ENCODE results near the gene P2RX4.
A peak's percentile ranks its signal among the peaks of the same experiment; 100 is the strongest.
"Not testable (repeated sequence)": the region's sequence is repeated elsewhere in the genome, so short reads cannot be mapped to it uniquely, and the experiment has no call there.

Gene P2RX4

DNA sequence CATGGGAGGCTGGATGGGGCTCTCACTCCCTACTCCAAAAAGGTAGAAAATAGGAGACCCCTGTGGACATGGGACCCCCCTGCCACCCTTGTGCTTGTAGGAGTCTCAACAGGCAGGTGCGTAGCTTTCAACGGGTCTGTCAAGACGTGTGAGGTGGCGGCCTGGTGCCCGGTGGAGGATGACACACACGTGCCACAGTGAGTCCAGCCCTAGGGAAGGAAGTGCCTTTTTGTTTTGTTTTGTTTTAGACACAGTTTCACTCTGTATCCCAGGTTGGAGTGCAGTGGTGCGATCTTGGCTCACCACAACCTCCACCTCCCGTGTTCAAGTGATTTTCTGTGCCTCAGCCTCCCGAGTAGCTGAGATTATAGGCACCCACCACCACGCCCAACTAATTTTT is 12.9 kb downstream of the P2RX4 start:
- DNase-seq (ENCODE audit: low read depth) = no peak

DNA sequence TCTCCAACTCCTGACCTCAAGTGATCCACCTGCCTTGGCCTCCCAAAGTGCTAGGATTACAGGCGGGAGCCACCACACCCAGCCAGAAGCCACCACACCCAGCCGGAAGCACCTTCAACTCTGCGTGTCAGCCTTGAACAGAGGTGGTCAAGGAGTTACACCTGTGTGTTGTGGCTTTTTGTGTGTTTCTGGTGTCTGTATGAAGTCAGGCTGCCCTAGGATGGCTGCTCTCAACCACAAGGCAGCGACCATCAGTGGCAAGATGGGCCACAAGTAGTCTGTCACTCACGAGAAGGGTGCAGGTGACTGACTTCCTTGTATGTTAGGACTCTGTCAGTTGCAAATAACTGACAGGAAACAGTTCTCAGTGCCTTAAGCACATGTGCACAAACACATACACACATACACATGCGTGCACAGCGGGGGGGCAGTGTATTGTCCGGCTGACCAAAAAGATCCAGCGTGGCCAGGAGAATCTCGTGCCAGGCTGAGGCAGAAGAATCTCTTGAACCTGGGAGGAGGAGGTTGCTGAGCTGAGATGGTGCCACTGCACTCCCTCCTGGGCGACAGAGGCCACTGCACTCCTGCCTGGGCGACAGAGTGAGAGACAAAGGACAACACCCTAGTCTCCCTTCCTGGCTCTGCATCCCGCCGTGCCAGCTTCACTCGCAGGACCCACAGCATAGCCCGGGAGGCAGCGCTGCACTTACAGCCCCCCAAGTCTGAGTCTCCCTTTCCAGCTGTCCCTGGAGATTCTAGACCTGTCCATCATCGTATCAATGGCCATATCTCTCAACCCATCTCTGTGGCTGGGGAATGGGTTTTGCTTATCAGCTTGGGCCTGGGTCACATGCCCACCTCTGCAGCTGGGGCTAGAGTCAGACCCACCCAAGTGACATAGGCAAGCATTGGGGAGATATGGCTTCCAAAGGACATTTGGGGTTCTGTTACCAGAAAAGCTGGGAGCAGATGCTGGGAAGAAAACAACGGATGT is 13.7 kb downstream of the P2RX4 start:
- DNase-seq (ENCODE audit: low read depth) = peak; percentile 33

DNA sequence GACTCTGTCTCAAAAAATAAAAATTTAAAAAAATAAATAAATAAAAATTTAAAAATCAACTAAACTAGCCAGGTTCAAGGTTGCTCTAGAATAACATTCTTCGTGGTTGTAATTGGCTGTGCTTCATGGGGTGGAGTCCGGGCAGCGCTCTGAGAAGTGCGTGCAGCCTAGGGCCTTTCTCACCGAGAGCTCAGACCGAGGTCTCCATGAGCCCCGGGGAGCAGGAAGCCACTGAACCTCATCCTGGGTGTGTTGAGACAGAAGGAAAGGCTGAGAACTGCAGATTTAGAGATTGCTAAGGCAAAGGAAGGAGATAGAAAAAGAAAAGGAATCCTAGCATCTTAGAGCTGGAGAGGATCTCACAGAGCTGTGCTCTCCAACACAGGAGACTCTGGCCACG is 14.7 kb downstream of the P2RX4 start:
- no peak for DNase-seq (ENCODE audit: low read depth)

DNA sequence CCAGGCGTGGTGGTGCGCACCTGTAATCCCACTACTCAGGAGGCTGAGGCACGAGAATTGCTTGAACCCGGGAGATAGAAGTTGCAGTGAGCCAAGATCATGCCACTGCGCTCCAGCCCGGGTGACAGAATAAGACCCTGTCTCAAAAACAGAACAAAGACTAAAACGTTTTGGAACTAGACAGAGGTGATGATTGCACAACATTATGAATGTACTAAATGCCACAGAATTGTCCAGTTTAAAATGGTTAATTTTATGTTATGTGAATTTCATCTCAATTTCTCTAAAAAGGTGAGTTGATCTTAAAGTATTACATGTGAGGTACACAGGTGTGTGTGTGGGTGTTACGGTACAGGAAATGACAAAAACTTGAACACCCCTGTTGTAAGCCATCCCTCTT is 16.5 kb downstream of the P2RX4 start:
- no peak for DNase-seq (ENCODE audit: low read depth)

DNA sequence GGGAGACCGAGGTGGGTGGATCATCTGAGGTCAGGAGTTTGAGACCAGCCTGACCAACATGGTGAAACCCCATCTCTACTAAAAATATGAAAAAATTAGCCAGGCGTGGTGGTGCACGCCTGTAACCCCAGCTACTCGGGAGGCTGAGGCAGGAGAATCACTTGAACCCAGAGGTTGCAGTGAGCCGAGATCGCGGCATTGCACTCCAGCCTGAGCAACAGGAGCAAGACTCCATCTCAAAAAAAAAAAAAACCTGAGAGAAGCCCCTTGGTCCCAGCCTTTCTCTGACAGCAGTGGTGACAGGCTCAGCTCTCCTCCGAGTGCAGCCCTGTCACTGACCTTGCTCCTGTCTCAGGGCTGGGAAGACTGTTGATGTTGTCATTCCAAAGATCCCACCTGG is 16.9 kb downstream of the P2RX4 start:
- DNase-seq (ENCODE audit: low read depth) = not testable (repeated sequence)

DNA sequence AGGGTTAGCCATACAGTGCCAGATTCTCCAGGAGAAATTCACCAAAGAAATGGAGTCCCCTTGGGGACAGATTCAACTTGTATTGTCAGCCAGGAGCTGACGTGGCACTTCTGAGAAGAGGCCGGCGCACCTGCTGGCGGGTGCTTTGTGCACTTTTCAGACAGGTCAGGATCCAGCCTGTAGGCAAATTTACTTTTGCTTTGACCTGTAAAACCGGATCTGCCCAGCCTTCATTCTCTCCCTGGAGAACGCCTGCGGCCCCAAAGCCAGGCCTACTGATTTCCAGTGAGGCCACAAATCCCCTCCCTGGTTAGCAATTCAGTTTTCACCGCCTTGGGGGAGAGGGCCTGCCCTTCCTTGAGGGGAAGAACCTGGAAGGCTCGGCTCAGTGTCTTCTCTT is 17.4 kb downstream of the P2RX4 start:
- DNase-seq (ENCODE audit: low read depth) = no peak

DNA sequence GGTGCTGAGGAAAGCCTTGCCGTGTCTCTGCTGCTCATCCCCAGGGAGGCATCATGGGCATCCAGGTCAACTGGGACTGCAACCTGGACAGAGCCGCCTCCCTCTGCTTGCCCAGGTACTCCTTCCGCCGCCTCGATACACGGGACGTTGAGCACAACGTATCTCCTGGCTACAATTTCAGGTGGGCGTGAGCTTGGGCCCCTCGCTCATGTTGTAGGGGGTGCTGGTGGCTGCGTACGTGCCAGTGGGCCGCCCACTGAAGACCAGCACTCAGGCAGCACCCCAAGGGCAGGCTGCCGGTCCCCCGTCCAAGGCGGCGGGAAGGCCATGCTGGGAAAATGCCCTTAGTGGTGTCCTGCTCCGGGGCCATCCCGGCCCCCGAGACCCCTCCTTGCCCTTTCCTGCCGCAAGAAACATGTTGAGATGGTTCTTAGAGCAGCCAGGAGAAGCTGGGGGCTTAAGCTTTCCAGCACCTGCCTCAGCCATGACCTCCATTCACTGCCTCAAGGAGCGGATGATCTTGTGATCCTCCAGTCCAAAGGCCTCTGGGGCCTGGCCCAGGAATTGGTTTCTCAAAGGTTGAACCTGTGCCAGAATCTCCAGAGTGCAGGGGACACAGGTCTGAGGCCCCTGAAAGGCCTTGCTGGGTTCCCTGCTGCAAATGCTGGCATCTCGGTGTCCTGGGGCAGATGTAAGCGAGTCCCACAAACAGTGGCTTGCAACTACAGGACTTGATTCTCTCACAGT is 19.2 kb downstream of the P2RX4 start:
- DNase-seq (ENCODE audit: low read depth) = no peak

DNA sequence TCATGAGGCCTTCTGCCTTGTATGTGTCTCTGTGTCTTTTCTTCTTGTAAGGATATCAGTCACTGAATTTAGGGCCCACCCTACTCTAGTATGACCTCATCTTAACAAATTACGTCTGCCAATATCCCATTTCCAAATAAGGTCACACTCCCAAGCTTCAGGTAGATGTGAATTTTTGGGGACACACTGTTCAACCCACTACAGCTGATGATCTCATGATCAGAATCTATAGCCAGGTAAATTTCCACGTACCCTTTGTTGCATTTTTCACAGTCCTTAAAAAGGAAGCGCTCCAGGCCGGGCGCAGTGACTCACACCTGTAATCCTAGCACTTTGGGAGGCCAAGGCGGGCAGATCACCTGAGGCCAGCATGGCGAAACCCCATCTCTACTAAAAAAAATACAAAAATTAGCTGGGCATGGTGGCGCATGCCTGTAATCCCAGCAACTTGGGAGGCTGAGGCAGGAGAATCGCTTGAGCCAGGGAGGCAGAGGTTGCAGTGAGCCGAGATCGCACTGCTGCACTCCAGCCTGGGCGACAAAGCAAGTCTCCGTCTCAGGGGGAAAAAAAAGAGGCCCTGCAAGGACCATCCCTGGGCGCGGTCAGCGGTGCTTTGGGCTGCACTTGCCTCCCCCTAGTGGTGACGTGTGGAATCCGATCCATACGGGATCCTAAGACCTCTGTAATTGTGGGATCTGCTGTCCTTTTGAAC is 20.1 kb downstream of the P2RX4 start:
- peak; percentile 57 for DNase-seq (ENCODE audit: low read depth)

DNA sequence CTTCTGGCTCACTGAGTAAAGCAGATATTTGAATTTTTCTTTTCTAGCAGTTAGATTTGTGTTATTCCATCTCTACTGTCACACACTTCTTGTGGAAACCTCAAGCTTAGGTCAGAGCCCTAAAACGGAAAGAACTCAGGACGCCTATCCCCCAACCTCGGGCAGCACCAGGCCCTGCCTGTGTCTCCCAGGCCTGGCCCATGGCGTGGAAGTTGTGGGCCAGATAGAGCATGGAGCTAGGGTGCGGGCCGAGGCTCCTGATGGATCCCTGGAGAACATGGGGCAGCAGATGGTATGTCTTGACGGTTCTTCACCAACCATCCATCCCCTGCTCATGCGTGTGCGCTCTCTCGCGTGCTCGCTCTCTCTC is 20.6 kb downstream of the P2RX4 start:
- DNase-seq (ENCODE audit: low read depth) = no peak

DNA sequence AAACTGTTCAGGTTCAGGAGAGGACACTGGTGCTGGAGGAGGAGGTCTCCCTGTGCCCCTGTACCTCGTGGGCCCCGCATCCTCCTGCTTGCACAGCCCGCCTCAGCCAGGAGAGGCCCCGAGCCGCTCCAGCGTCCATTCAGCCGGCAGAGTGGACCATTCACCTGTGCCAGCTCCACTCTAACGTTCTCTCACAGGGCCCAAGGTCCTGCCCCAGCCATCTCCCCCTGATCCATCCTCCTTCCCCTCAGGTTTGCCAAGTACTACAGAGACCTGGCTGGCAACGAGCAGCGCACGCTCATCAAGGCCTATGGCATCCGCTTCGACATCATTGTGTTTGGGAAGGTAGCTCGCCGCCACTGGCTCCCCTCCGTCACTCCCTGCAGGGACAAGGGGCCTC is 22.2 kb downstream of the P2RX4 start:
- no peak for DNase-seq (ENCODE audit: low read depth)

DNA sequence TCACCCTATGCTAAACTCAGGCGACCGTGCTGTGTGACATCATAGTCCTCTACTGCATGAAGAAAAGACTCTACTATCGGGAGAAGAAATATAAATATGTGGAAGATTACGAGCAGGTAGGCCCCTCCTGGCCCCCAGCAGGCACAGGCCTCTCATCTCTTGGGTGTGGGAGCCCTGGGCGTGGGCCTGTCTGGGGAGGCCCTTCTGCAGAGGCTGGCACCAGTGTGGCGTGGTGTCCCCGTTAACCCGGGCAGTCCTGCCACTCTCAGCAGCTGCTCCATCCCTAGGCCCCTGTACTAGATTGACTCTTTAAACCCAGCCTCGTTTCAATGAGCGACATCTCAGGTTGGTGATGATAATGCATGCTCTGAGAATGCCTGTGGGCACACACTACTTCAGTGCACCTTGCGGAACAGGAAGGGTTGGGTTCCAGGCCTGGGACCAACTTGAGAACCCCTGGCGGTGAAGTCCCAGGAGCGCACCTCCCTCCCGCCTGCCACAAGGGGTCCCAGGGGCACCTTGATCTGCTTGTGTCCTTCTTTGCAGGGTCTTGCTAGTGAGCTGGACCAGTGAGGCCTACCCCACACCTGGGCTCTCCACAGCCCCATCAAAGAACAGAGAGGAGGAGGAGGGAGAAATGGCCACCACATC is 23.2 kb downstream of the P2RX4 start:
- DNase-seq (ENCODE audit: low read depth) = no peak

DNA sequence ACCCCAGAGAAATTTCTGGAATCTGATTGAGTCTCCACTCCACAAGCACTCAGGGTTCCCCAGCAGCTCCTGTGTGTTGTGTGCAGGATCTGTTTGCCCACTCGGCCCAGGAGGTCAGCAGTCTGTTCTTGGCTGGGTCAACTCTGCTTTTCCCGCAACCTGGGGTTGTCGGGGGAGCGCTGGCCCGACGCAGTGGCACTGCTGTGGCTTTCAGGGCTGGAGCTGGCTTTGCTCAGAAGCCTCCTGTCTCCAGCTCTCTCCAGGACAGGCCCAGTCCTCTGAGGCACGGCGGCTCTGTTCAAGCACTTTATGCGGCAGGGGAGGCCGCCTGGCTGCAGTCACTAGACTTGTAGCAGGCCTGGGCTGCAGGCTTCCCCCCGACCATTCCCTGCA is 23.7 kb downstream of the P2RX4 start:
- no peak for DNase-seq (ENCODE audit: low read depth)

DNA sequence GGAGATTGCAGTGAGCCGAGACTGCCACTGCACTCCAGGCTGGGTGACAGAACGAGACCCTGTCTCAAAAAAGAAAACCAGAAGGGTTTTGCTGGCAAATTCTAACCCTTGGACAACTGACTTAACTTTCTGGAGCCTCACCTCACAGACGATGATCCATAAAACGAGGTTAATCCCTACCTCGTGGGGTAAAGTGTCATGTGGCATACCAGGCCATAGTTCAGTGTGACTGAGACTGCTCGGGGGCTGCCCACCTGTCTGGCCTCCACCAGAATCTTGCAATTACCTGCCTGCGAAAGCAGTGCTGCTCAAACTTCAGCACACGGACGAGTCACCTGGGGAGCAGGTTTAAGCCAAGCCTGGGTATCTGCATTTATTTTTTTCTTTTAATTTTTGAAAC is 26.8 kb downstream of the P2RX4 start:
- no peak for DNase-seq (ENCODE audit: low read depth)

DNA sequence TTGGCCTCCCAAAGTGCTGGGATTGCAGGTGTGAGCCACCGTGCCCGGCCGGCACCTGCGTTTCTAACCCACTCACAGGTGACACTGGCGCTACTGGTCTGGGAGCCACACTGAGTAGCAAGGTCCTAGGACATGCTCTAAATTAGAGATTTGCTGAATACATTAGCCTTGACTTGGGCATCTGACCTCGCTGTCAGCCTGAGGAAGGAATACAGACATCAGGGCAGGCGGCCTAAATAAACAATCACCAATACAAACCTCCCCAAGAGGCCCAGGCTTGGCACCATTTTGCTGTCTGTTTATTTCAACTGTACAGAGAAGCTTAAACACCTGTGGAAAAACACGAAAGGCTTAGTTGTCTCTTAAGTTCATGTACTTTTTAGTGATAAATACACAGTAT is 27.5 kb downstream of the P2RX4 start:
- DNase-seq (ENCODE audit: low read depth) = no peak

DNA sequence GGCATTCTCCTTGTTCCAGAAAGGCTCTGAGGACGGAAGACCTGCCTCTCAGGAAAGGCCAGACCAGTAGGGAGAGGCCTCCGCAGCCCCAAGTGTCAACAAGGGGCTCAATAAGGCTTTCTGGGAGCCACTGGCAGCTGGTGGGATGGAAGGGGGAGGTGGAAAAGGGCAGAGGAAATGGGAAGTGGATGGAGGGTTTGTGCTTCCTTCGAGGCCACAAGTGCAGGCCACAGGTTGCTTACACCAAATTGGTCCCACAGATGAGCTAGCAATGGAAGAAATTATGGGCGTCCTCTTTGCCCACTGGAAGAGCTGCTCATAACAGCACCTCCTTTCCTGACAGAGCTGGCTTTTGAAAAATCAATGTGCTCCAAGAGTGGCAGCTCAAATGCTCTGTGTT is 28.2 kb downstream of the P2RX4 start:
- DNase-seq (ENCODE audit: low read depth) = no peak

DNA sequence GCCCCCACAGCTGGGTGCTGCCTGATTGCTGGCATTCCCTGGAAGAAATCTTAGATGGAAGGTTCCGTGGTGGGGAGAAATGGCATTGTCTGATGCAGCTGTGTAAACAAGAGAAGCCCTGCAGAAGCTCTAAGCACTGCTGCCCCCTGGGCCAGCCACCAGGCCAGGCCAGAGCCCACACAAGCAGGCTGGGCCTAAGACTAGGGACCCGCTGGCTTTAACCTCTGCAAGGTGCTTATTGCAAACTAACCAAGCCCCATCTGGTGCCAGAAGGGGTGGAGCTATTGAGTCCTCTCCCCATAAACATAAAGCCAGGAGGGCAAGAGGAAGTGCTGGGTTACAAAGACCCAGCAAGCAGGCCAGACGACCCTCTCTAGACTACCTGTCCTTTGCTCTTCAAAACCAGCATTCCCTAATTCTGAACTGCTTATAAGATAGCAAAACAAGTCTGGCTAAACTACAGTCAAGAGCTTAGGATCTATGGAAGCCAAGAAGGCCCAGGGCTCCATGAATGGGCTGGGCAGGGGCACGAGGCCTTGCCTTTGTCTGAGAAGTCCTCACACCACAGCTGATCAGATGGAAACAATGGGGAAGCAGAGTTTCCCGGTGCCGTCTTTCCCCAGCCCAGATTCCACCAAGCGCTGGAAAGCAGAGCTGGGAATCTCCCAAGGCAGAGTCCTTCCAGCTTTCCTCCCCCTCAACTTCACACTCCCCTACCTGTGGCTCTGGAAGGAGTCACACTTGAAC is 28.8 kb downstream of the P2RX4 start:
- DNase-seq (ENCODE audit: low read depth) = no peak

DNA sequence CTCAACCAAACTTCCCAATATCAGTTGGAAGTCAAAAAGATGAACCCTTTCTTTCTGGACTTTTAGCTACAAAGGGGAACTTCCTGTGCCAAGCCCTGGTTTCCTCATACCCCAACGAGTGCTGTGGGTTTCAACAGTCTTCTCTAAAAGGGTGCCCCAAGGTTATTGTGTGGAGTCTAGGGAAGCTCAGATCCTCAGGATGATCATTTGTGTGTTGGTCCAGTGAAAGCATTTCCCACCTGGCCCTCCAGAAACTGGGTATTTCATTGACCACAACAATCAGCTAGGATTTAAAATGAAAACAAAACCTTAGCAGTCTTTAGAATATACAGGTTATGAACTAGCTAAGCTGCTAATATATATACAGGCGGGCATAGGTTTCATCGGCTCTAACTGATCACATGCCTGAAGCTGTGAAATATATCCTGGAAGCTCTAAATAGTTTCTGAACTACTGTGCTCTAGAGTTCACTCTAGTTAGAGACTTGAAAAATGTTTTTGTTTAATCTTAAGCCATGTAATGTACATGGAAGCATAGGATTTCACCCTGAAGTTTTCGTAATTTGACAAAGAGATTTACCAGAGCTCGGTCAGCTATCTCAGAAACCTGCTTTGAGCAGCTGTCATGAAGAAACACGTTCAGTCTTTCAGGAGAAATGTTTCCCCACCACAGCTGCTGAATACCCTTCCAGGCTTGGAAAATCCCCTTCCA is 29.6 kb downstream of the P2RX4 start:
- no peak for DNase-seq (ENCODE audit: low read depth)

DNA sequence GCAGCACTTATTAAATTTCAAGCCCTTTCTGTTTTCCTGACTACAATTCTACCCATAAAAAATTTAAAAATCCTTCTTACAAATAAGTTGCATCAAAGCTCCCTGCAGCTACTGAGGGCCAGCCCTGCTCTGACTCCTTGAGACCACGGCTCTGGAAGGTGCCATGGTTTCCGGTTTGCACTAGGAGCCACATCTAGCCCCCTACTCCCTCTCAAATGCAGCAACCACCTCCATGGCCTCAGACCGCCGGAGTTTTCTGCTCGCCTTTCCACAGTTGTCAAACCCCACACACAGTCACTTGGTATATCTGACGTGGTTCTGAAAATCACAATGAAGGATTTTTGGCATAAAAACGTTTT is 30.1 kb downstream of the P2RX4 start:
- DNase-seq (ENCODE audit: low read depth) = no peak

DNA sequence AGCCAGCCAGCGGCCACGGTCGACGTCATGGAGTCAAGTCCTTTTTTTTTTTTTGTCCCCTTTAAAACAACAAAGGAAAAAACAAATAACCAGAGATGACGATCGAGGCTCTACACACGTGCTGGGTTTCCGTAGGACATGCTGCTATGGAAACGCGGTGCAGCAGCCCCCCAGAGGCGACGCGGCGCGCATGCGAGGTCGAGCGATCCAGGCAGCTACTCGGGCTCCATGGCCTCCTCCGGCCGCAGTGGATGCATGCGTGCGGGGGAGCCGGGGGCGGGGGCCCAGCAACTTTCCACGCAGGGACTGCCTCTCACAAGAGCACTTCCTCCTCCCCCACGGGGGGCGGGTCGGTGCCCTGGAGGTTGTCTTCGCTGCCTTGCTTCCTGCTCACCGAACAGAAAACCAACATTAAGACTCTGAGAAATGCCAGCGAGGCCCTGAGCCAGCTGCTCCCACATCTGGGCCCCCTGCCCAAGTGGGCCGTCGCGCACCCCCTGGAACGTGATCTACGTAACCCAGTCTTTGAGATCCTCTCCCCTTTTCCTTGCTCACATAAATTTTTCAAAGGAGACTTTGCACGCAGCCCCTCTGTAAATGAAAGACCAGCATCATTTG is 30.7 kb downstream of the P2RX4 start:
- DNase-seq (ENCODE audit: low read depth) = peak; percentile 67

DNA sequence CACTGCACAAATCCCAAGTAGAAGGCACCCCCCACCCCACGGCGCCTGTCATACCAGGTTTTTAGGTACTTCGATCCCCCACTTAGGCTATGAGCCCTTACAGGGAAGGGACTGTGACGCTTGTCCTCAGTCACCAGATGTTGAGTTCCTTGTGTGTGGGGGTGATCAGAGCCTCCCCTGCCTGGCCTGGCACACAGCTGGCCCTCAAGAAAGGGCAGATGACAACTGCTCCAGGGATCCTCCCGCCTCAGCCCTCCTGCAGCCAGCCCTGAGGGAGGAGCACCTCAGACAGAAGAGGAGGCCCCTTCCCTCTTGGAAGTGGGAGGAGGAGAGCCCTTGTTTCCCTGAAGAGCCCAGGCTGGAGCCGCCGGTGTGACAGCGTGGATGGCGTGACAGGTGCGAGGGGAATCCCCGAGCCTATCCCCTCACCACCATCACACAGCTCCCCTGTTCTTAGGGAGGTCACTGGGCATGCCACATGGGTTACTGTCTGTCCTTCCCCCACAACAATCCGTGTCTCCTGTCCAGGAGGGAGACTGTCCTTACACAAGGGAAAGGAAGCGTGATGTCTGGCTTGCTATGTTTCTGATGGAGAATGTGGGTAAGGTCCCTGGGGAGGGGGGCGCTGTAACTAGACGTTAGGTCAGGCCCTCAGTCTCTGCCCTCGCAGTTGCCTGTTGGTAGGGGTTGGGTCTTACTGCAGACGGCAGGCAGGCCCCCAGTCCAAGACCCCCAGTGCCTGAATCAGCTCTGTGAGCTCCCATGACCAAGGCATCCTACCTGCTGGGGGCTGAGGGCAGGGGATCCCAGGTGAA is 31.4 kb downstream of the P2RX4 start:
- no peak for DNase-seq (ENCODE audit: low read depth)

All from activated T-cell treated with anti-CD3 and anti-CD28 coated beads for 48 hours (primary cell).